Measurements from ENCODE around the gene ZFPM1.

Gene ZFPM1

GRCh38 chr16:88437367-88437964 lies 15.6 kb upstream of the ZFPM1 start:
- Mint-ChIP-seq H3K9me3 (no peaks in the 10 kb centered on the region), H3K4me3 (no peak overlapping the region), H3K4me1 (peaks cover 6% of the 10 kb centered on the region), H3K27ac (no peak overlapping the region), H3K36me3 (no peaks in the 10 kb centered on the region)
- ATAC-seq (peak; percentile 57), DNase-seq (ENCODE audit: low spot score in 2 of 2) (peak; percentile 73 to 85)

- H3K36me3 Mint-ChIP-seq = no peaks in the 10 kb centered on the region
- DNase-seq (ENCODE audit: low spot score in 2 of 2) (no peak), ATAC-seq (no peak)
- H3K4me3 Mint-ChIP-seq = no peak overlapping the region
- H3K4me1 Mint-ChIP-seq = peaks cover 6% of the 10 kb centered on the region
- H3K9me3 Mint-ChIP-seq = no peaks in the 10 kb centered on the region
- H3K27ac Mint-ChIP-seq = no peak overlapping the region
Observed at GRCh38 chr16:88438084-88438870, 14.8 kb upstream of the ZFPM1 start.

GRCh38 chr16:88439016-88439415 lies 14.1 kb upstream of the ZFPM1 start:
- no peaks in the 10 kb centered on the region for H3K36me3 Mint-ChIP-seq
- peaks cover 6% of the 10 kb centered on the region for H3K4me1 Mint-ChIP-seq
- no peaks in the 10 kb centered on the region for H3K9me3 Mint-ChIP-seq
- ATAC-seq (no peak), DNase-seq (ENCODE audit: low spot score in 2 of 2) (no peak)
- H3K4me3 Mint-ChIP-seq = no peak overlapping the region
- H3K27ac Mint-ChIP-seq = no peak overlapping the region

- Mint-ChIP-seq H3K36me3 (no peaks in the 10 kb centered on the region), H3K9me3 (no peaks in the 10 kb centered on the region), H3K27ac (no peak overlapping the region), H3K4me1 (peaks cover 6% of the 10 kb centered on the region), H3K4me3 (no peak overlapping the region)
- no peak for ATAC-seq
- DNase-seq (ENCODE audit: low spot score in 2 of 2) = no peak
Observed at GRCh38 chr16:88439706-88440105, 13.4 kb upstream of the ZFPM1 start.

- DNase-seq (ENCODE audit: low spot score in 2 of 2) (no peak), ATAC-seq (no peak)
- Mint-ChIP-seq H3K4me1 (peaks cover 3% of the 10 kb centered on the region), H3K27ac (no peak overlapping the region), H3K4me3 (no peak overlapping the region), H3K9me3 (no peaks in the 10 kb centered on the region), H3K36me3 (no peaks in the 10 kb centered on the region)
Observed at GRCh38 chr16:88440111-88440510, 13.0 kb upstream of the ZFPM1 start.

GRCh38 chr16:88440686-88441405 lies 12.2 kb upstream of the ZFPM1 start:
- Mint-ChIP-seq H3K9me3 (no peaks in the 10 kb centered on the region), H3K27ac (peak overlapping the region; percentile 63), H3K4me3 (no peak overlapping the region), H3K4me1 (no peaks in the 10 kb centered on the region), H3K36me3 (no peaks in the 10 kb centered on the region)
- ATAC-seq (no peak), DNase-seq (ENCODE audit: low spot score in 2 of 2) (no peak)

- Mint-ChIP-seq H3K4me3 (no peak overlapping the region), H3K27ac (peak overlapping the region; percentile 63), H3K9me3 (no peaks in the 10 kb centered on the region), H3K4me1 (no peaks in the 10 kb centered on the region), H3K36me3 (no peaks in the 10 kb centered on the region)
- DNase-seq (ENCODE audit: low spot score in 2 of 2) (no peak), ATAC-seq (no peak)
Observed at GRCh38 chr16:88441460-88441859, 11.6 kb upstream of the ZFPM1 start.

GRCh38 chr16:88442383-88442726 lies 10.7 kb upstream of the ZFPM1 start:
- ATAC-seq (no peak), DNase-seq (ENCODE audit: low spot score in 2 of 2) (no peak)
- Mint-ChIP-seq H3K4me1 (no peaks in the 10 kb centered on the region), H3K27ac (no peak overlapping the region), H3K9me3 (no peaks in the 10 kb centered on the region), H3K36me3 (no peaks in the 10 kb centered on the region), H3K4me3 (no peak overlapping the region)

- peak; percentile 86 to 89 for DNase-seq (ENCODE audit: low spot score in 2 of 2)
- ATAC-seq = peak; percentile 84
- H3K27ac Mint-ChIP-seq = no peak overlapping the region
- H3K4me3 Mint-ChIP-seq = no peak overlapping the region
- no peaks in the 10 kb centered on the region for H3K9me3 Mint-ChIP-seq
- no peaks in the 10 kb centered on the region for H3K36me3 Mint-ChIP-seq
- no peaks in the 10 kb centered on the region for H3K4me1 Mint-ChIP-seq
Observed at GRCh38 chr16:88442727-88443576, 10.1 kb upstream of the ZFPM1 start.

- Mint-ChIP-seq H3K4me1 (no peaks in the 10 kb centered on the region), H3K9me3 (no peaks in the 10 kb centered on the region), H3K27ac (no peak overlapping the region), H3K4me3 (no peak overlapping the region), H3K36me3 (no peaks in the 10 kb centered on the region)
- no peak for ATAC-seq
- no peak for DNase-seq (ENCODE audit: low spot score in 2 of 2)
Observed at GRCh38 chr16:88444826-88445582, 8.1 kb upstream of the ZFPM1 start.

- Mint-ChIP-seq H3K4me1 (no peaks in the 10 kb centered on the region), H3K9me3 (no peaks in the 10 kb centered on the region), H3K27ac (no peak overlapping the region), H3K4me3 (no peak overlapping the region), H3K36me3 (no peaks in the 10 kb centered on the region)
- DNase-seq (ENCODE audit: low spot score in 2 of 2) (no peak), ATAC-seq (no peak)
Observed at GRCh38 chr16:88445583-88445960, 7.5 kb upstream of the ZFPM1 start.

- DNase-seq (ENCODE audit: low spot score in 2 of 2) = no peak
- no peak for ATAC-seq
- peak overlapping the region; percentile 11 for H3K27ac Mint-ChIP-seq
- no peaks in the 10 kb centered on the region for H3K4me1 Mint-ChIP-seq
- H3K36me3 Mint-ChIP-seq = no peaks in the 10 kb centered on the region
- H3K9me3 Mint-ChIP-seq = no peaks in the 10 kb centered on the region
- no peak overlapping the region for H3K4me3 Mint-ChIP-seq
Observed at GRCh38 chr16:88446061-88446460, 7.0 kb upstream of the ZFPM1 start.

GRCh38 chr16:88446736-88447135 lies 6.3 kb upstream of the ZFPM1 start:
- Mint-ChIP-seq H3K27ac (peak overlapping the region; percentile 11), H3K36me3 (no peaks in the 10 kb centered on the region), H3K4me3 (no peak overlapping the region), H3K4me1 (peaks cover 1% of the 10 kb centered on the region), H3K9me3 (no peaks in the 10 kb centered on the region)
- DNase-seq (ENCODE audit: low spot score in 2 of 2) (no peak), ATAC-seq (no peak)

- Mint-ChIP-seq H3K9me3 (no peaks in the 10 kb centered on the region), H3K4me1 (peaks cover 11% of the 10 kb centered on the region), H3K36me3 (peaks cover 7% of the 10 kb centered on the region), H3K27ac (no peak overlapping the region), H3K4me3 (no peak overlapping the region)
- ATAC-seq = no peak
- no peak for DNase-seq (ENCODE audit: low spot score in 2 of 2)
Observed at GRCh38 chr16:88447881-88448280, 5.2 kb upstream of the ZFPM1 start.
